ENCODE results near the gene CD58. TPM values are rescaled to one million over a fixed set of nuclear protein-coding genes. Genes with fewer than 3 reads are reported as not detected.

Gene CD58
- total RNA-seq, 1 experiment from 2014 or later: 8.2 TPM

DNA sequence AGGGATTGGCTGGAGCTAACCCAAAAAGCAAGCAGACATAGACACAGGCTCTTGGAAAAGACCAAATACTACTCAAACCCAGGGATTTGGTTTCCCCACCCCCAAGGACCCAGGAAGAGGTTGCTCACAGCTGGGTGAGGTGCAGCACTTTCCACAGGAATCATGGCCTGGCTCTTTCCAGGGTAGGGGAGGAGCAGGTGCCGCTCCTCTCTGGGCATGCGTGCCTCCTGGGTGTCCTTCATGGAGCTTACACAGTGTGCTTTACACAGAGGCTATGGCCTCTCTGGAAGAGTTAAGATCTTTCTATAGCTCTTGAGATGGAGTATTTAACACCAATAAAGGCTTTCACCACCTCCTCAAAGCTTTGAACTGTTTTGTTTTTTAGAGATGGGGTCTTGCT is 88.3 kb downstream of the CD58 start:
- Histone ChIP-seq H3K4me3 (ENCODE audit: low read depth, low read length, poor library complexity, severe bottlenecking) (no peak overlapping the region), H3K27me3 (replicated peaks; ENCODE audit: insufficient read depth, low read depth, low read length, poor library complexity) (no peaks in the 10 kb centered on the region), H3K36me3 (ENCODE audit: insufficient read depth, low read length, poor library complexity, severe bottlenecking) (no peaks in the 10 kb centered on the region), H3K4me1 (ENCODE audit: insufficient read depth, low read length, poor library complexity, severe bottlenecking) (peaks cover 23% of the 10 kb centered on the region), H3K9me3 (ENCODE audit: low read depth, low read length, poor library complexity, severe bottlenecking) (no peaks in the 10 kb centered on the region), H3K27ac (ENCODE audit: low read depth, low read length, poor library complexity, severe bottlenecking) (no peak overlapping the region)
- ChIA-PET POLR2A (ENCODE audit: low non-redundant PET) (no interaction called here), CTCF (no interaction called here)
- intact Hi-C loops (cut with micrococcal nuclease; ENCODE audit: unreplicated experiment): no loop called here
- DNase-seq (ENCODE audit: low spot score): no peak
- no TSS peak for BruUV-seq (replicated peaks)
- no peak for TF ChIP-seq EZH2 (IDR thresholded peaks at IDR 0.05; ENCODE audit: borderline replicate concordance, low read depth, low read length, poor library complexity, severe bottlenecking)
- TF ChIP-seq, protein P1, sequence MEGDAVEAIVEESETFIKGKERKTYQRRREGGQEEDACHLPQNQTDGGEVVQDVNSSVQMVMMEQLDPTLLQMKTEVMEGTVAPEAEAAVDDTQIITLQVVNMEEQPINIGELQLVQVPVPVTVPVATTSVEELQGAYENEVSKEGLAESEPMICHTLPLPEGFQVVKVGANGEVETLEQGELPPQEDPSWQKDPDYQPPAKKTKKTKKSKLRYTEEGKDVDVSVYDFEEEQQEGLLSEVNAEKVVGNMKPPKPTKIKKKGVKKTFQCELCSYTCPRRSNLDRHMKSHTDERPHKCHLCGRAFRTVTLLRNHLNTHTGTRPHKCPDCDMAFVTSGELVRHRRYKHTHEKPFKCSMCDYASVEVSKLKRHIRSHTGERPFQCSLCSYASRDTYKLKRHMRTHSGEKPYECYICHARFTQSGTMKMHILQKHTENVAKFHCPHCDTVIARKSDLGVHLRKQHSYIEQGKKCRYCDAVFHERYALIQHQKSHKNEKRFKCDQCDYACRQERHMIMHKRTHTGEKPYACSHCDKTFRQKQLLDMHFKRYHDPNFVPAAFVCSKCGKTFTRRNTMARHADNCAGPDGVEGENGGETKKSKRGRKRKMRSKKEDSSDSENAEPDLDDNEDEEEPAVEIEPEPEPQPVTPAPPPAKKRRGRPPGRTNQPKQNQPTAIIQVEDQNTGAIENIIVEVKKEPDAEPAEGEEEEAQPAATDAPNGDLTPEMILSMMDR (conservative IDR thresholded peaks at IDR 0.05; ENCODE audit: low read depth, low read length): no peak

DNA sequence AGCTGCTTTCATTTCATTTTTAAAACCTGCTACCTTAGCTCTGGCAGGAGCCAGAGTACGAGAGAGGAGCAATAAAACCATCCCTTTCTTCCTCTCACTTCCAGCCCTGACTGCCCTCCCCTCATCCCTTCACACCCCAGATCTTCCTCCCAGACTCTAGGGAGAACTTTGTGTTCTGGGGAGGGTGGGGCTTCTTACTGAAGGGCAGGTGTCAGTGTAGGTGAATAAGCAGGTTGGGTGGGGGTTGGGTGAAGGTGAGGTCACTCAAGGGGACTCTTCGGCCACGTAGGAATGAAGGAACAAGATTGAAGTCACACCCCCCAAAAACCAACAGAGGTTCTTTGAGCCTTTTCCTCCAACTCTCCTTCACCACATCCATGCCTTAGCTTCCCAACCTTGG is 88.9 kb downstream of the CD58 start:
- intact Hi-C loops (cut with micrococcal nuclease; ENCODE audit: unreplicated experiment): no loop called here
- POLR2A ChIA-PET (ENCODE audit: low non-redundant PET): no interaction called here
- Histone ChIP-seq H3K9me3 (ENCODE audit: low read depth, low read length, poor library complexity, severe bottlenecking) (no peaks in the 10 kb centered on the region), H3K27ac (ENCODE audit: low read depth, low read length, poor library complexity, severe bottlenecking) (no peak overlapping the region), H3K4me1 (ENCODE audit: insufficient read depth, low read length, poor library complexity, severe bottlenecking) (peaks cover 23% of the 10 kb centered on the region), H3K36me3 (ENCODE audit: insufficient read depth, low read length, poor library complexity, severe bottlenecking) (no peaks in the 10 kb centered on the region), H3K27me3 (replicated peaks; ENCODE audit: insufficient read depth, low read depth, low read length, poor library complexity) (no peaks in the 10 kb centered on the region), H3K4me3 (ENCODE audit: low read depth, low read length, poor library complexity, severe bottlenecking) (no peak overlapping the region)
- BruUV-seq (replicated peaks): no TSS peak
- no peak for DNase-seq (ENCODE audit: low spot score)
- CTCF ChIA-PET: interaction anchor here (0.5 kb wide), 1 partner anchor 9 kb away, joined by 6 read pairs; no protein-coding TSS in a partner anchor
- TF ChIP-seq EZH2 (IDR thresholded peaks at IDR 0.05; ENCODE audit: borderline replicate concordance, low read depth, low read length, poor library complexity, severe bottlenecking): no peak
- TF ChIP-seq, protein P1 (conservative IDR thresholded peaks at IDR 0.05; ENCODE audit: low read depth, low read length): no peak

DNA sequence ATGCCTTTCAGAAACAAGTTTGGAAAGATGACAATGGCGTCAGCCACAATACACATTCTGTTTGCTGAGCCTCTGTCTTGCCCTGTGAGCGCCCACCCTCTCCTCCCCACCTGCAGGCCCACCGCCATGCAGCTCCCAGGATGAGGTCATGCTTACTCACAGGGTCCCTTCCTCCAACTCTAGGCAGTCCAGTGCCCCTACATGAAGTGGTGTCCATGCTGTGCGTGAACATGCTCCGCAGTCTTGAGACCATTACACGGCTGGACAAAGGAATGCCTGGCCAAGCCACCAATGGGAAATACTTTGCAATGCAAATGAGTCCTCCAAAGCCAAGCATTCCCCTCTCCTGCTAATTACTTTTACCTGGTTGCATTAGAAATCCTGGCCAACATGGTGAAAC is 92.2 kb downstream of the CD58 start:
- intact Hi-C loops (cut with micrococcal nuclease; ENCODE audit: unreplicated experiment): no loop called here
- no peak for DNase-seq (ENCODE audit: low spot score)
- TF ChIP-seq, protein P1 (conservative IDR thresholded peaks at IDR 0.05; ENCODE audit: low read depth, low read length): no peak
- TF ChIP-seq EZH2 (IDR thresholded peaks at IDR 0.05; ENCODE audit: borderline replicate concordance, low read depth, low read length, poor library complexity, severe bottlenecking): no peak
- CTCF ChIA-PET: no interaction called here
- H3K27ac ChIP-seq (ENCODE audit: low read depth, low read length, poor library complexity, severe bottlenecking): no peak overlapping the region
- H3K36me3 ChIP-seq (ENCODE audit: insufficient read depth, low read length, poor library complexity, severe bottlenecking): no peaks in the 10 kb centered on the region
- H3K27me3 ChIP-seq (replicated peaks; ENCODE audit: insufficient read depth, low read depth, low read length, poor library complexity): no peaks in the 10 kb centered on the region
- no peaks in the 10 kb centered on the region for H3K9me3 ChIP-seq (ENCODE audit: low read depth, low read length, poor library complexity, severe bottlenecking)
- H3K4me3 ChIP-seq (ENCODE audit: low read depth, low read length, poor library complexity, severe bottlenecking): no peak overlapping the region
- POLR2A ChIA-PET (ENCODE audit: low non-redundant PET): no interaction called here
- BruUV-seq (replicated peaks): no TSS peak
- peaks cover 3% of the 10 kb centered on the region for H3K4me1 ChIP-seq (ENCODE audit: insufficient read depth, low read length, poor library complexity, severe bottlenecking)

All from A673 (cell line).